Uterus (tissue), 4 donors: ENCODE measurements around the gene CAMTA2. TPM values are rescaled to one million over a fixed set of nuclear protein-coding genes. Genes with fewer than 3 reads are reported as not detected.

Source experiments
- DNase-seq, 2 donors: peaks; one replicate each; pipeline ENCODE4 v3.0.0-alpha.2; 2019 to 2020
- H3K27ac ChIP-seq, 2 donors: fragments of 200-600 bp; sonication (generic); 1 replicate in 1 of 2; 2 replicates in 1 of 2; pipeline ENCODE4 v1.5.1; 2016 to 2018
- H3K27me3 ChIP-seq, 2 donors: fragments of 200-600 bp; sonication (generic); one replicate each; pipeline ENCODE4 v1.5.1; 2018 to 2019; ENCODE audit warnings: control low read depth in 1 of 2
- H3K36me3 ChIP-seq, 2 donors: fragments of 200-600 bp; sonication (generic); one replicate each; pipeline ENCODE4 v1.5.1; 2019; ENCODE audit warnings: control low read depth in 1 of 2
- H3K4me1 ChIP-seq, 2 donors: fragments of 200-600 bp; sonication (generic); one replicate each; pipeline ENCODE4 v1.5.1; 2018 to 2019; ENCODE audit warnings: control low read depth in 1 of 2
- H3K4me3 ChIP-seq, 2 donors: fragments of 200-600 bp; sonication (generic); 1 replicate in 1 of 2; 2 replicates in 1 of 2; pipeline ENCODE4 v1.5.1; 2018 to 2019; ENCODE audit warnings: mild to moderate bottlenecking in 1 of 2
- H3K9me3 ChIP-seq, 2 donors: fragments of 200-600 bp; sonication (generic); one replicate each; pipeline ENCODE4 v1.5.1; 2019; ENCODE audit warnings: control low read depth in 1 of 2
- CTCF ChIP-seq, 4 experiments: fragments of 200-600 bp in 2 of 4; fragments of 450-650 bp in 2 of 4; sonication (generic) in 2 of 4; IDR thresholded peaks; one replicate each; pipeline ENCODE4 v1.5.1; 2016 to 2019; ENCODE audit warnings: antibody characterized with exemption in 4 of 4, mild to moderate bottlenecking in 2 of 4, moderate library complexity in 1 of 4
- POLR2A ChIP-seq, 2 donors: fragments of 450-650 bp; IDR thresholded peaks; one replicate each; pipeline ENCODE4 v1.6.1; 2016; ENCODE audit warnings: antibody characterized with exemption in 2 of 2, mild to moderate bottlenecking in 1 of 2, moderate library complexity in 1 of 2
- intact Hi-C: fragments of 100-400 bp; cut with DNase I; formaldehyde crosslinking; loops from one replicate; pipeline ENCODE4 v1.15.1; 2023; ENCODE audit warnings: low total_unique reads
- total RNA-seq, 4 donors: library from RNA; depleted of rRNA in 3 of 4; stranded (reverse); fragments of >200 nt in 3 of 4; gene quantifications; one replicate each; pipeline versions ENCODE4 v1.1.0 to v1.2.4, GENCODE V29; 2014 to 2023
- donor health status: DM: yes; HTN: yes; CAD: no.

Gene CAMTA2
- total RNA-seq, 4 donors from 2014 or later = 7.3 to 80.8 (median 12.7) TPM

DNA sequence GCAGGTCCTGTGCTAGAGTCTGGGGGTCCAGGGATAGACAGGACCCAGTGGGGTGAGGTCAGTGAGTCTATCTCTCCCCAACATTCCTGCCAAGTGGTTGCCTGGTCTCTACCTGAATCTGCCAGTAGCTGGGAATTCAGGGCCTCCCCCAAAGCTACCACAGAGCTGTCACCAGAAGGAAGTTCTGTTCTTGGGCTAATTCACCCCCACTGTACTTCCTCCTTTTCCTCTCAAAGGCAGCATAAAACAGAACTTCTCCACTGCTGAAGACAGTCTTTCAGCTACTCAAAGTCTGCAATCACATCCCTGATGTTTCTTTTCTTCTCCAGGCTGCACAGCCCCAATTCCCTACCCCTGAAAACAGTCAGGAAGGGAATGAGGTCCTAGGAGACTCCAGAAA is 8.7 kb downstream of the CAMTA2 start:
- H3K27ac ChIP-seq = no peak overlapping the region
- H3K4me1 ChIP-seq = no peaks in the 10 kb centered on the region
- H3K4me3 ChIP-seq = no peak overlapping the region
- intact Hi-C loops = no loop called here
- no peaks in the 10 kb centered on the region for H3K27me3 ChIP-seq
- no peaks in the 10 kb centered on the region for H3K36me3 ChIP-seq
- TF ChIP-seq CTCF (IDR thresholded peaks at IDR 0.05) = no peak
- no peaks in the 10 kb centered on the region for H3K9me3 ChIP-seq
- DNase-seq = no peak

DNA sequence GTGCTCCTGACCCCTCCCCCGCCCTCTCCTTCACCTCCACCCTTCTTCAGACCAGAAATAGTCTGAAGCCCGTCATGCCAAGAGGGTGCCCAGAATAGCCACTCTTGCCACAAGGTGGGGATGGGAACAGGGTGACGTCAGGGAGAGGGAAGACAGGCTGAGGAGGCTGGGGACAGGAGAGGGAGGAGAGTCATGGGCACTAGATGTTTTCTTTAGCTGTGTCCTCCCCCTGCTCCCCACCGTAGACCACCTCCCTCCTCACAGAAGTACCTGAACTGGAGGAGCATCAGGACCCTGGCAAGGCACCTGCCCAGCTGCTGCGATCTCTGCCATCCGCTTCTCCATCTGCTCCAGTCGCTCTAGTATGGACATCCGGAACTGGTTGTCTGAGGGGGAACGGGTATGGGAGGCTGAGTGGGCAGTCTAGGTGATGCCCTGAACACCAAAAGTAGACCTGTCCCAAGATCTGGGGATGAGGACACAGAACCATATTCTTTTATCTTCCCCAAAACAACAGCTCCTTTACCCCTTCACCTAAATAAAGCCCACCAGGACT is 13.3 kb downstream of the CAMTA2 start:
- no peak overlapping the region for H3K4me3 ChIP-seq
- H3K9me3 ChIP-seq = no peaks in the 10 kb centered on the region
- no peak for TF ChIP-seq CTCF (IDR thresholded peaks at IDR 0.05)
- no peak for TF ChIP-seq POLR2A (IDR thresholded peaks at IDR 0.05)
- H3K27ac ChIP-seq = no peak overlapping the region
- no peaks in the 10 kb centered on the region for H3K27me3 ChIP-seq
- DNase-seq = no peak
- peaks cover 0 to 5% of the 10 kb centered on the region in 2 donors for H3K4me1 ChIP-seq
- H3K36me3 ChIP-seq = no peaks in the 10 kb centered on the region
- intact Hi-C loops = no loop called here

- no peak for TF ChIP-seq POLR2A (IDR thresholded peaks at IDR 0.05)
- TF ChIP-seq CTCF (IDR thresholded peaks at IDR 0.05) = no peak
- no peak for DNase-seq
- Histone ChIP-seq H3K36me3 (no peaks in the 10 kb centered on the region), H3K27ac (no peak overlapping the region), H3K9me3 (no peaks in the 10 kb centered on the region), H3K4me3 (no peak overlapping the region), H3K4me1 (peaks cover 6 to 7% of the 10 kb centered on the region in 2 donors), H3K27me3 (no peaks in the 10 kb centered on the region)
- intact Hi-C loops = no loop called here
Observed at GRCh38 chr17:4973256-4974114, 14.0 kb downstream of the CAMTA2 start.

- no peaks in the 10 kb centered on the region for H3K36me3 ChIP-seq
- peak overlapping the region; percentile 32 to 44 for H3K27ac ChIP-seq
Observed at GRCh38 chr17:4972752-4973151, 14.7 kb downstream of the CAMTA2 start.

More at GRCh38 chr17:4972752-4973151, 14.7 kb downstream of the CAMTA2 start:
- TF ChIP-seq CTCF (IDR thresholded peaks at IDR 0.05) (no peak), POLR2A (IDR thresholded peaks at IDR 0.05) (no peak)
- DNase-seq = no peak
- no peak overlapping the region for H3K4me3 ChIP-seq
- H3K27me3 ChIP-seq = no peaks in the 10 kb centered on the region
- peaks cover 7 to 9% of the 10 kb centered on the region in 2 donors for H3K4me1 ChIP-seq
- intact Hi-C loops = no loop called here
- H3K9me3 ChIP-seq = no peaks in the 10 kb centered on the region
